ENCODE data around the gene PUM1. TPM values are rescaled to one million over a fixed set of nuclear protein-coding genes. Genes with fewer than 3 reads are reported as not detected.
A peak's percentile ranks its signal among the peaks of the same experiment; 100 is the strongest.
"Not testable (repeated sequence)": the region's sequence is repeated elsewhere in the genome, so short reads cannot be mapped to it uniquely, and the experiment has no call there.

PUM1 gene
- total RNA-seq, 2 donors from 2014 or later = 30.9 to 32.3 TPM

DNA sequence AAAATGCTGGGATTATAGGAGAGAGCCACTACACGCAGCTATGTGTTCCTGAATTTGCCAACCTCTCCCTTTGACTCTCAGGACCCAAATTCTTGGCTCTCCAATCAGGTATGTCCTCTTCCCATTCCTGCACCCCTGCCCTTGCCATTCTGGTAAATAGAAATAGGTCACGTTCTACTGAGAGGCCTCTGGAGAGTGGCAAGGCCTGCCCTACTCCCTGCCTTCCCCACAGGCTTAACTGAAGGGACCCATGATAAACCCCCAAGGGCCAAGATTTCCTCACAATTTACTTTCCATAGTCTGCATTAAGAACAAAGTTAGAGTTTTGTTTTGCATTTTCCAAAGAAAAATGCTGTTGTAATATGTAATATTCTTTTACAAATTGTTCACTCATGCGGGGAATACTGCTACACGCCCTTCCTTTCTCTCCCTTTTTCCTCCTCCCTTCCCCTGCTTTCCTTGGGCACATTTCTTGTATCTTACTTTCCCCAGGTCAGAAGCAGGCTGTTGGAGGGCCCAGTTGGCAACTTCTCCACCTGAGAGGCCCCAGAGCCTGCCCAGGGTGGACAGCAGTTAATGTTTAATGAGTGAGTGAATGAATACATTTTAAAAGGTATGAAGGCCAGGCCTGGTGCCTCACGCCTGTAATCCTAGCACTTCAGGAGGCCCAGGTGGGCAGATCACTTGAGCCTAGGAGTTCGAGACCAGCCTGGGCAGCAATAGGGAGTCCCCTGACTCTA lies 33.9 kb upstream of the PUM1 start:
- WGBS, 2 donors = 66 to 68% methylated on average over 5 to 6 of the region's 6 CpGs
- H3K27ac ChIP-seq = peak overlapping the region in 3 of 4 donors; percentile 21 to 57 (median 45)

DNA sequence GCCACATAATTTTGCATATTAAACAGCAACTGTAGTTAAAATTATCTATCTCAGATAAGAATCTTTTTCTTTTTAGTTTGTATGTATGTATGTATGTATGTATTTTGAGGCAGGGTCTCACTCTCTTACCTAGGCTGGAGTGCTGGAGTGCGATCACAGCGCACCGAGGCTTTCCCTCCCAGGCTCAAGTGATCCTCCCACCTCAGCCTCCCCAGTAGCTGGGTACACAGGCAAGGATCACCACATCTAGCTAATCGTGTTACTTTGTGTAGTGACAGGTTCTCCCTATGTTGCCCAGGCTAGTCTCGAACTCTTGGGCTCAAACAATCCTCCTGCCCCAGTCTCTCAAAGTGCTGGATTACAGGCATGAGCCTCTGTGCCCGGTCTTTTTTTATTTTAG lies 30.5 kb upstream of the PUM1 start:
- Histone ChIP-seq H3K27me3 (no peaks in the 10 kb centered on the region), H3K27ac (no peak overlapping the region), H3K9me3 (no peaks in the 10 kb centered on the region), H3K4me1 (peaks cover under 1% of the 10 kb centered on the region), H3K36me3 (replicated peaks in 1 of 2; ENCODE audit: insufficient read depth in 1 of 2, low read depth in 2 of 2) (no peaks in the 10 kb centered on the region), H3K4me3 (no peak overlapping the region)
- no peak for TF ChIP-seq POLR2A (IDR thresholded peaks at IDR 0.05)
- TF ChIP-seq, protein P1, sequence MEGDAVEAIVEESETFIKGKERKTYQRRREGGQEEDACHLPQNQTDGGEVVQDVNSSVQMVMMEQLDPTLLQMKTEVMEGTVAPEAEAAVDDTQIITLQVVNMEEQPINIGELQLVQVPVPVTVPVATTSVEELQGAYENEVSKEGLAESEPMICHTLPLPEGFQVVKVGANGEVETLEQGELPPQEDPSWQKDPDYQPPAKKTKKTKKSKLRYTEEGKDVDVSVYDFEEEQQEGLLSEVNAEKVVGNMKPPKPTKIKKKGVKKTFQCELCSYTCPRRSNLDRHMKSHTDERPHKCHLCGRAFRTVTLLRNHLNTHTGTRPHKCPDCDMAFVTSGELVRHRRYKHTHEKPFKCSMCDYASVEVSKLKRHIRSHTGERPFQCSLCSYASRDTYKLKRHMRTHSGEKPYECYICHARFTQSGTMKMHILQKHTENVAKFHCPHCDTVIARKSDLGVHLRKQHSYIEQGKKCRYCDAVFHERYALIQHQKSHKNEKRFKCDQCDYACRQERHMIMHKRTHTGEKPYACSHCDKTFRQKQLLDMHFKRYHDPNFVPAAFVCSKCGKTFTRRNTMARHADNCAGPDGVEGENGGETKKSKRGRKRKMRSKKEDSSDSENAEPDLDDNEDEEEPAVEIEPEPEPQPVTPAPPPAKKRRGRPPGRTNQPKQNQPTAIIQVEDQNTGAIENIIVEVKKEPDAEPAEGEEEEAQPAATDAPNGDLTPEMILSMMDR (IDR thresholded peaks at IDR 0.05) = no peak
- WGBS, 2 donors = 77 to 78% methylated on average over 6 of the region's 6 CpGs
- intact Hi-C loops (cut with DNase I) = no loop called here
- ATAC-seq (no peak), DNase-seq (no peak)

More for the DNA sequence above, 33.9 kb upstream of the PUM1 start:
- ATAC-seq (peak; percentile 45), DNase-seq (peak; percentile 12 to 77 (median 38))
- intact Hi-C loops (cut with DNase I) = no loop called here
- Histone ChIP-seq H3K36me3 (replicated peaks in 1 of 2; ENCODE audit: insufficient read depth in 1 of 2, low read depth in 2 of 2) (no peaks in the 10 kb centered on the region), H3K9me3 (no peaks in the 10 kb centered on the region), H3K4me3 (no peak overlapping the region), H3K27me3 (no peaks in the 10 kb centered on the region), H3K4me1 (peaks cover 4% of the 10 kb centered on the region)
- TF ChIP-seq, protein P1 (IDR thresholded peaks at IDR 0.05) = no peak
- TF ChIP-seq POLR2A (IDR thresholded peaks at IDR 0.05) = no peak

DNA sequence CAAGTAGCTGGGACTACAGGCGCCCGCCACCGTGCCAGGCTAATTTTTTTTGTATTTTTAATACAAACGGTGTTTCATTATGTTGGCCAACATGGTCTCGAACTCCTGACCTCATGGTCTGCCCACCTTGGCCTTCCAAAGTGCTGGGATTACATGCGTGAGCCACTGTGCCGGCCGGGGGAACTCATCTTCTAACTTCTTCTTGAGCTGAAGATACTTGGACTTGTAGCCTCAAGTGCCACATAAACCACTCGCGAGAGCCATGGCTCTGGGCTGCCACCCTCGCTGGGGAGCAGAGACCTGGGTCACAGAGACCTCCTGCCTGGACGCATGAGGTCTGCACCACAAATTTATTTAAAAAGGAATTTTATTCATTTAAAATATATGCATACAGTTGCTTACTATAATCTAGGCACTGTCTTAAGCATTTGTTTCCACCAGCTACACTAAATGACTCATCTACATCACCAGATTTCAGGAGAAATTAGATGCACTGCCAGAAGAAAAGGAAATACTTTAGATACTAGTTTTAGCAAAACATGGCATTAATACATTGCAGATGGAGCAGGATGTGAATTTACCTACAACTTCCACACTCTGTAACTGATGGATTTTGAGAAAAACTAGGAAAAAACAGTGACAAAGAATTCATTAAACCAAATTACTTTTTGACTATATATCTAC lies 29.9 kb upstream of the PUM1 start:
- H3K36me3 ChIP-seq (replicated peaks in 1 of 2; ENCODE audit: insufficient read depth in 1 of 2, low read depth in 2 of 2) = no peaks in the 10 kb centered on the region
- H3K4me1 ChIP-seq = no peaks in the 10 kb centered on the region
- DNase-seq (no peak), ATAC-seq (no peak)
- WGBS, 2 donors = 77 to 83% methylated on average over 12 of the region's 12 CpGs
- TF ChIP-seq, protein P1 (IDR thresholded peaks at IDR 0.05) = no peak
- no peak for TF ChIP-seq POLR2A (IDR thresholded peaks at IDR 0.05)
- intact Hi-C loops (cut with DNase I) = no loop called here
- no peaks in the 10 kb centered on the region for H3K27me3 ChIP-seq
- no peak overlapping the region for H3K4me3 ChIP-seq
- no peak overlapping the region for H3K27ac ChIP-seq
- H3K9me3 ChIP-seq = no peaks in the 10 kb centered on the region

DNA sequence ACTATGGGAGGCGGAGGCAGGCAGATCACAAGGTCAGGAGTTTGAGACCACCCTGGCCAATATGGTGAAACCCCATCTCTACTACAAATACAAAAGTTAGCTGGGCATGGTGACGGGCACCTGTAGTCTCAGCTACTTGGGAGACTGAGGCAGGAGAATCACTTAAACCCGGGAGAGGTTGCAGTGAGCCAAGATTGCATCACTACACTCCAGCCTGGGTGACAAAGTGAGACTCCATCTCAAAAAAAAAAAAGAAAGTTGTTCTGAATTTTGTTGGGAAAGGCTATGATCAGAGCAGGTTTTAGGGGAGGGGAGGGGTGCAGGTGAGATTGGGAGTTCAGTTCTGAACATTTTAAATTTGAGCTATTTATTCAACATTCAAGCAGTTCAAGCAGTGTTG lies 22.6 kb upstream of the PUM1 start:
- DNase-seq; H3K27ac ChIP-seq; ATAC-seq; intact Hi-C loops (cut with DNase I); H3K36me3 ChIP-seq (replicated peaks in 1 of 2; ENCODE audit: insufficient read depth in 1 of 2, low read depth in 2 of 2); H3K27me3 ChIP-seq; H3K9me3 ChIP-seq; H3K4me1 ChIP-seq; H3K4me3 ChIP-seq: not testable (repeated sequence)
- 69 to 85% methylated on average over 3 of the region's 3 CpGs for WGBS, 2 donors

GRCh38 chr1:31084782-31085569 lies 19.5 kb upstream of the PUM1 start:
- no peaks in the 10 kb centered on the region for H3K4me1 ChIP-seq
- ATAC-seq (no peak), DNase-seq (no peak)
- intact Hi-C loops (cut with DNase I) = no loop called here
- H3K27me3 ChIP-seq = no peaks in the 10 kb centered on the region
- no peaks in the 10 kb centered on the region for H3K36me3 ChIP-seq (replicated peaks in 1 of 2; ENCODE audit: insufficient read depth in 1 of 2, low read depth in 2 of 2)
- 76 to 80% methylated on average over 16 of the region's 16 CpGs for WGBS, 2 donors
- H3K27ac ChIP-seq = no peak overlapping the region
- H3K9me3 ChIP-seq = no peaks in the 10 kb centered on the region
- no peak overlapping the region for H3K4me3 ChIP-seq
- TF ChIP-seq, protein P1 (IDR thresholded peaks at IDR 0.05) = no peak
- TF ChIP-seq POLR2A (IDR thresholded peaks at IDR 0.05) = no peak
